Gastrocnemius medialis (tissue), 4 donors: ENCODE data around the gene NRXN2.

Experiments used
- POLR2A ChIP-seq, 2 donors: fragments of 450-650 bp; IDR thresholded peaks; one replicate each; pipeline ENCODE4 v1.6.1; 2017; ENCODE audit warnings: antibody characterized with exemption in 2 of 2, mild to moderate bottlenecking in 2 of 2, moderate library complexity in 2 of 2
- TF ChIP-seq, protein P1 (sequence below), 5 experiments: fragments of 450-650 bp in 3 of 5; fragments of 200-600 bp in 2 of 5; sonication (generic) in 2 of 5; IDR thresholded peaks in 4 of 5; conservative IDR thresholded peaks in 1 of 5; 1 replicate in 4 of 5; 2 replicates in 1 of 5; pipeline ENCODE4 v1.5.1; 2016 to 2019; ENCODE audit warnings: antibody characterized with exemption in 5 of 5, mild to moderate bottlenecking in 3 of 5, moderate library complexity in 3 of 5

DNA sequence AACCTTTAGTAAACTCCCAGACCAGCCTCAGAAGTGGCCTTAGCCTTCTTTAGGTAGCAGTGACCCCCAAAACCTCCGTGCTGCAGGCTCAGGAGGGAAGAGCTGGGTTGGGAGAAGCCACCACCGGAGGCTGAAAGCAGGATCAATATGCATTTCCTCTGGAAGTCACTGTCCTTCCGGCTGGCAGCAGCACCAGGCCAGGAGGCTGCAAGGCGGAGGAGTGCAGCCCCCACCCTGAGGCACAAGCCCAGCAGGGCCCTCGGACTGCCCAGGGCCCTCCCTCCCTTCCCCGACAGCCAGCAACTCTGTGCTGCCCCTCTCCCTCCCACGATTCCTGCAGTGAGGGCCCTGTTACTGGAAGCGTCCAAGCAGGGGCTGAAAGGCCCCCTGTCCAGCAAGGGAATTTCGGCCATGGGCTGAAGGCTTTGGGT lies 3.2 kb upstream of the NRXN2 start:
- TF ChIP-seq, protein P1, sequence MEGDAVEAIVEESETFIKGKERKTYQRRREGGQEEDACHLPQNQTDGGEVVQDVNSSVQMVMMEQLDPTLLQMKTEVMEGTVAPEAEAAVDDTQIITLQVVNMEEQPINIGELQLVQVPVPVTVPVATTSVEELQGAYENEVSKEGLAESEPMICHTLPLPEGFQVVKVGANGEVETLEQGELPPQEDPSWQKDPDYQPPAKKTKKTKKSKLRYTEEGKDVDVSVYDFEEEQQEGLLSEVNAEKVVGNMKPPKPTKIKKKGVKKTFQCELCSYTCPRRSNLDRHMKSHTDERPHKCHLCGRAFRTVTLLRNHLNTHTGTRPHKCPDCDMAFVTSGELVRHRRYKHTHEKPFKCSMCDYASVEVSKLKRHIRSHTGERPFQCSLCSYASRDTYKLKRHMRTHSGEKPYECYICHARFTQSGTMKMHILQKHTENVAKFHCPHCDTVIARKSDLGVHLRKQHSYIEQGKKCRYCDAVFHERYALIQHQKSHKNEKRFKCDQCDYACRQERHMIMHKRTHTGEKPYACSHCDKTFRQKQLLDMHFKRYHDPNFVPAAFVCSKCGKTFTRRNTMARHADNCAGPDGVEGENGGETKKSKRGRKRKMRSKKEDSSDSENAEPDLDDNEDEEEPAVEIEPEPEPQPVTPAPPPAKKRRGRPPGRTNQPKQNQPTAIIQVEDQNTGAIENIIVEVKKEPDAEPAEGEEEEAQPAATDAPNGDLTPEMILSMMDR (IDR thresholded peaks at IDR 0.05 in 4 of 5, conservative IDR thresholded peaks at IDR 0.05 in 1 of 5) = no peak
- TF ChIP-seq POLR2A (IDR thresholded peaks at IDR 0.05) = no peak
